Activated T-cell treated with anti-CD3 and anti-CD28 coated beads, Interleukin-2, amount 50 U/mL, for 24 hours (primary cell): ENCODE measurements around the gene FIP1L1.
"Not testable (repeated sequence)": the region's sequence is repeated elsewhere in the genome, so short reads cannot be mapped to it uniquely, and the experiment has no call there.

Experiments
- DNase-seq: peaks from one replicate; pipeline ENCODE4 v3.0.0-alpha.2; 2020
- H3K27ac Mint-ChIP-seq: 2 replicates; pipeline ENCODE4 v1.8.0; 2020; ENCODE audit warnings: mild to moderate bottlenecking, mixed read lengths
- H3K27me3 Mint-ChIP-seq: 2 replicates; pipeline ENCODE4 v1.8.0; 2020; ENCODE audit warnings: mixed read lengths
- H3K36me3 Mint-ChIP-seq: 2 replicates; pipeline ENCODE4 v1.8.0; 2020; ENCODE audit warnings: low read depth, mixed read lengths
- H3K4me1 Mint-ChIP-seq: 2 replicates; pipeline ENCODE4 v1.8.0; 2020; ENCODE audit warnings: low read depth, mixed read lengths
- H3K4me3 Mint-ChIP-seq: 2 replicates; pipeline ENCODE4 v1.8.0; 2020; ENCODE audit warnings: mild to moderate bottlenecking, moderate library complexity, mixed read lengths
- H3K9me3 Mint-ChIP-seq: 2 replicates; pipeline ENCODE4 v1.8.0; 2020; ENCODE audit warnings: mixed read lengths

FIP1L1 gene

DNA sequence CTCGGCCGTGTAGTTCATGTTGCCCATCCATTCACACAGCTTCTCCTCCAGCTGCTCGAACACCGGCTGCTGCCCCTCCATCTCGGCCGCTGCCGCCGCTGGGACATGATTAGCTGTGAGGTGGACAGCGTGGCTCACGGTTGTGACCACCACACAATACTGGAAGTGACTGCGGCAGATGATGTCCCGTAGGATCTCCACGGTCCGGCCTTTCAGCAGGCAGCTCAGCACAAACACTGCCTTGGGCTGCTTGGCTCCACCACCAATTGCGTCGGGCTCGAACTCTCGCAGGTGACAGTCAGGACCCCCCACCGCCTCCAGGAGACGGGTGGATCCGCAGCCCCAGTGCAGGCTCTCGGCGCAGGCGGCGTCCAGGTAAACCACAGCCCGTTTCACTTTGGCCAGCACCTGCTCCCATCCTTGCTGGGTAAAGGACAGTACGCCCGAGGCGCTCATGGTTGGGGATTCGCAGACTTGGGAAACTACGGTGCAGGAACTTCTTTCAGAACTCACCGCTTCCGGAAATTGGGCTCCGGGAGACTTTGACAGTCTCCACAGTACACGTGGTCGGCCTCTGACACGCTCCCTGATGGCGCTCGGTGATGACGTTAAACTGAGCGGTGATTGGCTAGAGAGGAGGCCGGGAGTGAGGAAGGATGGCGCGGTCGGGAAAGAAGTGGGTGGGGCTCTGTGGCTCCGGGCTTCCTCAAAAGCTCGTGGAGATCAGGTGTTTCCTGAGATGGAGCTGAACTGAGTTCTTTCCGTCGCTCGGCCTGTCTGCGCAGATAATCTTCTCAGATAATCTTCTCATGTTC is 11.7 kb upstream of the FIP1L1 start, which contains the start of gene SCFD2:
Gene SCFD2, minus strand, starts transcription at position 576 of the 815 bp plus-strand sequence.
- H3K36me3 Mint-ChIP-seq, result peaks cover 37% of the 10 kb centered on the region
- H3K4me3 Mint-ChIP-seq, result peak within 1 kb of the TSS; percentile 98
- H3K27ac Mint-ChIP-seq, result peak within 1 kb of the TSS; percentile 97
- H3K27me3 Mint-ChIP-seq, result peaks cover 5% of the 10 kb centered on the region
- peaks cover 37% of the 10 kb centered on the region for H3K4me1 Mint-ChIP-seq
- DNase-seq, result peak; percentile 96
- no peaks in the 10 kb centered on the region for H3K9me3 Mint-ChIP-seq

- DNase-seq, result no peak
- no peaks in the 10 kb centered on the region for H3K9me3 Mint-ChIP-seq
- peaks cover 32% of the 10 kb centered on the region for H3K36me3 Mint-ChIP-seq
- H3K27me3 Mint-ChIP-seq, result peaks cover 5% of the 10 kb centered on the region
- peak overlapping the region; percentile 98 for H3K4me3 Mint-ChIP-seq
- H3K27ac Mint-ChIP-seq, result peak overlapping the region; percentile 97
- peaks cover 31% of the 10 kb centered on the region for H3K4me1 Mint-ChIP-seq
These were observed 11.1 kb upstream of the FIP1L1 start for GRCh38 chr4:53366301-53366716.

- peaks cover 12% of the 10 kb centered on the region for H3K27me3 Mint-ChIP-seq
- H3K4me3 Mint-ChIP-seq, result no peak overlapping the region
- H3K36me3 Mint-ChIP-seq, result peaks cover 23% of the 10 kb centered on the region
- H3K27ac Mint-ChIP-seq, result no peak overlapping the region
- H3K4me1 Mint-ChIP-seq, result peaks cover 20% of the 10 kb centered on the region
- H3K9me3 Mint-ChIP-seq, result no peaks in the 10 kb centered on the region
- DNase-seq, result no peak
These were observed 9.7 kb upstream of the FIP1L1 start for GRCh38 chr4:53367721-53368120.

DNA sequence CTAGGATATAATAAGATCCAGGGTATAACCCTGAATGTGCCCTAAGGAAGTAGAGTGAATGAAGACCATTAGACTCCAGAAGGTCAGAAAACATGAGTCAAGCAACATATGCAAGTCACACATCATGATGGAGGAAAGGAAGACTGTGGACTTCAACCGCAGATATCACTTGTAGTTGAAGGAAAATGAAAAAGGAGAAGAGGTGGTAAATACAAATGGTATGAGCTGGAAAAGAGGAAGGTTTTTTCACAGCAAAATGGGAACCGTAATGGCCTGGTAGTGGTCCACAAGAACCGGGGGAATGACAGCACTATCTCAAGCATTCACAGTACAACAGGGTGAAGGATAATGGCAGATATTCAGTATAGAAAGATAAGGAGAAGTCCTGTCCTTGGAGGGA is 6.4 kb upstream of the FIP1L1 start:
- H3K4me1 Mint-ChIP-seq, result peaks cover 10% of the 10 kb centered on the region
- peaks cover 5% of the 10 kb centered on the region for H3K36me3 Mint-ChIP-seq
- H3K27me3 Mint-ChIP-seq, result peaks cover 15% of the 10 kb centered on the region
- no peak overlapping the region for H3K4me3 Mint-ChIP-seq
- DNase-seq, result no peak
- H3K9me3 Mint-ChIP-seq, result no peaks in the 10 kb centered on the region
- H3K27ac Mint-ChIP-seq, result no peak overlapping the region

DNA sequence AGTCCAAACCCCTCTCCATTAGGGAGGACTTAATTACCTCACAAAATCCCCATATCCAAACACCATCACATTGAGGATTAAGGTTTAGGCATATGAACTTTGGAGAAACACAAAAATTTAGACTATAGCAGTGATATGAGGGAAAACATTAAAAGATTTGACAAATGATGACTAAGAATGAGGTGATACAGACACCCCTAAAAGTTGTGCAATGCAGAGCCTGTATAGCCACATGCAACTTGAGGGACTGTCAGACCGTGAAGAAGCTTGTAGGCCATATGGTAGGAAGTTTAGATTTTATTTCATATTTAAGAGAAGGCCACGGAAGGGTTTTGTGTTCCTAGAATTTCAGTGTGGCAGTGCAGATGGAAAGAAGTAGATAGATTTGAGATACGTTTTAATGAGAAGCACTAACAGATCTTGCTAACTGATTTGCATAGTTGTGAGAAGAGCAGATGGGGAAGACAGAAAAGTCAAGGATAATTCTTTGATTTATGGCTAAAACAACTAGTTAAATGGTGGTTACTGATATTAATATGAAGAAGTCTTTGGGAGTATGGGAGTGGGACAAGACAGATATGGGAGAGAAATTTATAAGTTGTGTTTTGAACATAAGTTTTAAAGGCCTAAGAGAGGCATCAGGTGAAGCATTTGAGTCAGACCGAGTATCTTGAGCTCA is 5.5 kb upstream of the FIP1L1 start:
- no peaks in the 10 kb centered on the region for H3K36me3 Mint-ChIP-seq
- no peaks in the 10 kb centered on the region for H3K9me3 Mint-ChIP-seq
- H3K4me1 Mint-ChIP-seq, result peaks cover 7% of the 10 kb centered on the region
- H3K27ac Mint-ChIP-seq, result no peak overlapping the region
- DNase-seq, result no peak
- peaks cover 15% of the 10 kb centered on the region for H3K27me3 Mint-ChIP-seq
- H3K4me3 Mint-ChIP-seq, result no peak overlapping the region

- no peak overlapping the region for H3K27ac Mint-ChIP-seq
- H3K4me3 Mint-ChIP-seq, result no peak overlapping the region
- H3K9me3 Mint-ChIP-seq, result no peaks in the 10 kb centered on the region
- no peak for DNase-seq
- H3K27me3 Mint-ChIP-seq, result peaks cover 14% of the 10 kb centered on the region
- peaks cover 21% of the 10 kb centered on the region for H3K4me1 Mint-ChIP-seq
- peaks cover 22% of the 10 kb centered on the region for H3K36me3 Mint-ChIP-seq
These were observed 2.6 kb upstream of the FIP1L1 start for GRCh38 chr4:53374777-53375258.

- H3K4me3 Mint-ChIP-seq, result peak overlapping the region; percentile 100
These were observed 541 bp upstream of the FIP1L1 start for GRCh38 chr4:53376900-53377299.

GRCh38 chr4:53378171-53378482 is 686 bp downstream of the FIP1L1 start:
- no peak for DNase-seq
- Mint-ChIP-seq H3K4me3 (peak overlapping the region; percentile 100), H3K27me3 (peaks cover 2% of the 10 kb centered on the region), H3K36me3 (peaks cover 48% of the 10 kb centered on the region), H3K27ac (peak overlapping the region; percentile 100), H3K4me1 (peaks cover 41% of the 10 kb centered on the region), H3K9me3 (no peaks in the 10 kb centered on the region)

More at GRCh38 chr4:53376900-53377299, 541 bp upstream of the FIP1L1 start:
- Mint-ChIP-seq H3K4me1 (peaks cover 34% of the 10 kb centered on the region), H3K36me3 (peaks cover 36% of the 10 kb centered on the region), H3K27ac (peak overlapping the region; percentile 100), H3K27me3 (peaks cover 8% of the 10 kb centered on the region), H3K9me3 (no peaks in the 10 kb centered on the region)
- DNase-seq, result no peak

DNA sequence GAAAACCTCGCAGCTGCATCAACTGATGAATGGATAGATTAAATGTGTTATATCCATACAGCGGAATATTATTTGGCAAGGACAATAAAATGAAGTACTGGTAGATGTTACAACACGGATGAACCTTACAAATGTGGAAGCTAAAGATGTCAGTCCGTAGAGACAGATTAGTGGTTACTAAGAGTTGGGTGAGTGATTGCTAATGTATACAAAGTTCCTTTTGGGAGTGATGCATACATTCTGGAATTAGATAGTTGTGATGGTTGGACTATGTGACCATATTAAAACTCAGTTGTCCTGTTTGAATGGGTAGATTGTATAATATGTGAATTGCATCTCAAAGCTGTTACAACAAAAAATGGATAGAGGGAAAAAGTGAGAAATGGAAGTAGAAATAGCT is 2.8 kb downstream of the FIP1L1 start:
- no peak overlapping the region for H3K27ac Mint-ChIP-seq
- no peaks in the 10 kb centered on the region for H3K9me3 Mint-ChIP-seq
- no peak for DNase-seq
- peaks cover 41% of the 10 kb centered on the region for H3K4me1 Mint-ChIP-seq
- peaks cover 66% of the 10 kb centered on the region for H3K36me3 Mint-ChIP-seq
- peak overlapping the region; percentile 100 for H3K4me3 Mint-ChIP-seq
- no peaks in the 10 kb centered on the region for H3K27me3 Mint-ChIP-seq

- not testable (repeated sequence) for H3K4me3 Mint-ChIP-seq, DNase-seq, H3K27me3 Mint-ChIP-seq, H3K27ac Mint-ChIP-seq, H3K9me3 Mint-ChIP-seq
- Mint-ChIP-seq H3K4me1 (peaks cover 62% of the 10 kb centered on the region), H3K36me3 (peaks cover 77% of the 10 kb centered on the region)
These were observed 32.0 kb downstream of the FIP1L1 start for GRCh38 chr4:53409479-53409878.

DNA sequence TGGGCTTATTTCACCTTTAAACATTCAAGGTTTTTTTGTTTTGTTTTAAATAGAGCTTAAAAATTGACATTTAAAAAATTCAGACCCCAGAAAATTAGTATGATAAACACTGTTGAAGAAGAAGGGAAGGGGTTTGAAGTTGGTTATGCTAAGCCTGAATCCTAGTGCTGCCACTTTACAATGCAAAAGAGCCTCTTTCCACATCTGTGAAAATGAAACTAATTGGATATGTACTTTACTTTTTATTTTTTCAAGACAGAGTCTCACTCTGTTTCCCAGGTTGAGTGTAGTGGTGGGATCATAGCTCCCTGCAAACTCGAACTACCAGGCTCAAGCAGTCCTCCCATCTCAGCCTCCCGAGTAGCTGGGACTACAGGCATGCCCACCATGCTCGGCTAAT is 41.8 kb downstream of the FIP1L1 start:
- Mint-ChIP-seq H3K4me3 (no peak overlapping the region), H3K27me3 (no peaks in the 10 kb centered on the region), H3K36me3 (peaks cover 59% of the 10 kb centered on the region), H3K27ac (no peak overlapping the region), H3K4me1 (peaks cover 19% of the 10 kb centered on the region), H3K9me3 (no peaks in the 10 kb centered on the region)
- DNase-seq, result no peak

GRCh38 chr4:53421791-53422190 is 44.4 kb downstream of the FIP1L1 start:
- no peaks in the 10 kb centered on the region for H3K27me3 Mint-ChIP-seq
- DNase-seq, result no peak
- peaks cover 56% of the 10 kb centered on the region for H3K36me3 Mint-ChIP-seq
- H3K27ac Mint-ChIP-seq, result no peak overlapping the region
- H3K4me1 Mint-ChIP-seq, result peaks cover 9% of the 10 kb centered on the region
- no peak overlapping the region for H3K4me3 Mint-ChIP-seq
- H3K9me3 Mint-ChIP-seq, result no peaks in the 10 kb centered on the region

DNA sequence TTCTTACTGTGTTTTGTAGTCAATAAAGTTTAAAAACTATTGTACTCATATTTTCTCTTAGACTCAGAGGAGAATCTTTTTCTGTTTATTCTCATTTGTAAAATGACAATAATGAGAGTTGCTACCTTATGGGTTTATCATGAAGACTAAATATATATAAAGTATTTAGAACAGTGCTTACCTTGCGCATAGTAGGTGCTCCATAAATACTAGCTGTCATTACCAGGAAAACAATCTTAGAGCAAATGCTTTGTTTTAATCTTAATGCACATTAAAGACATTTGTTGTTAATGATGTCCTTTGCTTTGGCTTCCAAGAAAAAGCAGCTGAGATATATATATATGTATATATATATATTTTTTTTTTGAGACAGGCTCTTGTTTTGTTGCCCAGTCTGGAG is 44.9 kb downstream of the FIP1L1 start:
- Mint-ChIP-seq H3K4me1 (peaks cover 9% of the 10 kb centered on the region), H3K27ac (no peak overlapping the region), H3K9me3 (no peaks in the 10 kb centered on the region), H3K4me3 (no peak overlapping the region), H3K36me3 (peaks cover 58% of the 10 kb centered on the region), H3K27me3 (no peaks in the 10 kb centered on the region)
- DNase-seq, result no peak

DNA sequence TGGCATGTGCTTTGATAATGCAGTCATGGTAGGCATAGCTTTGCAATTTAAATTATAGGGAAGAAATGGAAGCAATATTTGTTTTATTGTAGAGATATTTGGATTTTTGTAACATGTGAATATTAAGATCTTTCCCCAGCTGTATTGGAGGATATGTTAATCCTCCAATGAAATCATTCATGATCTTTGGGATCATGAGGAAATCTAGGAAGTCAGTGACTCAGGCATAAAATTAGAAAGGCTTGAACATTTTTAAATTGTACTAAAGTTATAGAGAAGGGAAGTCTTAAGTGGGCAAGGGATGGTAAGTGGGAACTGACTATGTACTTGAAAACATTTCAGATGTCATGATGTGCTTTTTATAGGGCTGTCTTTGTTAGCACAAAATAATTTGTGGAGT is 46.8 kb downstream of the FIP1L1 start:
- no peak overlapping the region for H3K4me3 Mint-ChIP-seq
- peaks cover 9% of the 10 kb centered on the region for H3K4me1 Mint-ChIP-seq

GRCh38 chr4:53427366-53427765 is 49.9 kb downstream of the FIP1L1 start:
- Mint-ChIP-seq H3K4me1 (peaks cover 27% of the 10 kb centered on the region), H3K27ac (no peak overlapping the region), H3K4me3 (no peak overlapping the region), H3K9me3 (no peaks in the 10 kb centered on the region), H3K27me3 (no peaks in the 10 kb centered on the region), H3K36me3 (peaks cover 69% of the 10 kb centered on the region)
- DNase-seq, result no peak

More for the DNA sequence above, 46.8 kb downstream of the FIP1L1 start:
- H3K36me3 Mint-ChIP-seq, result peaks cover 64% of the 10 kb centered on the region
- H3K27ac Mint-ChIP-seq, result peak overlapping the region; percentile 18
- H3K9me3 Mint-ChIP-seq, result no peaks in the 10 kb centered on the region
- DNase-seq, result no peak
- H3K27me3 Mint-ChIP-seq, result no peaks in the 10 kb centered on the region
